GM12892 (cell line): ENCODE data around the gene TMEM269.

Experiments used
- POLR2A ChIP-seq: IDR thresholded peaks from 2 replicates; pipeline ENCODE4 v1.6.1; 2011; ENCODE audit warnings: low read depth, low read length, control low read depth
- POLR2AphosphoS5 ChIP-seq: IDR thresholded peaks from 2 replicates; pipeline ENCODE4 v1.6.1; 2011; ENCODE audit warnings: low read depth, low read length, control low read depth

- TF ChIP-seq POLR2A, result no peak
- TF ChIP-seq POLR2AphosphoS5, result no peak
These were observed 19.5 kb upstream of the TMEM269 start for GRCh38 chr1:42765269-42765668.
